ENCODE data around the gene FERD3L. TPM values are rescaled to one million over a fixed set of nuclear protein-coding genes. Genes with fewer than 3 reads are reported as not detected.

Gene FERD3L
- total RNA-seq, 1 donor from 2014 or later: not detected

DNA sequence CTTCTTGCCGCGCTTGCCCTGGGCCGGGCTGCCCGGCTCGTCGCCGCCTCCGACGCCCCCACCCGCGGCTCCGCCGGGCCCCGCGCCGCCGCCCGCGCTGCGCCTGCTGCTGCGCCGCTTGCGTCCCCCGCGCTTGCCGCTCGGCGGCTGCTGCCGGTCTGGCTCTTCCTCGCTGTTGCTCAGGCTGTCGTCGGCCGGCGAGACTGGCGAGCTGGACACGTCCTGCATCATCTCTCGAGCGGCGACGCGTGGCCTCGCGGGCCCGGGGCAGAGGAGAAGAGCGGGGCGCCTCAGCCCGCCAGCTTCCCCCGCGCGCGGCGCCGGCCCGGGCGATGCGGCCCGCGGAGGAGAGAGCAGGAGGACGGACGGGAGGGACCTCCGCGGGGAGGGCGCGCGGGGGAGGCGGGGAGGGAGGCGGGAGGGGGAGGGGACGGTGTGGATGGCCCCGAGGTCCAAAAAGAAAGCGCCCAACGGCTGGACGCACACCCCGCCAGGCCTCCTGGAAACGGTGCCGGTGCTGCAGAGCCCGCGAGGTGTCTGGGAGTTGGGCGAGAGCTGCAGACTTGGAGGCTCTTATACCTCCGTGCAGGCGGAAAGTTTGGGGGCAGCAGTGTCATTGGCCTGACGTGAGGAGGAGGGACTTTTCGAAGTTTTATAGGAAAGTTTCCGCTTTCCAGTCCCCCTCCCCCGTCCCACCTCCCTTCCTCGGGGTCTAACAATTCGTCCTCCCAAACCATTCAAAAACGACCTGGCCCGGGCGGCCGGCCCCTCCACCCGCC, 27.9 kb downstream of the FERD3L start, which contains the start of gene TWIST1:
TSS of gene TWIST1 (minus strand) at position 546 of the 779 bp plus-strand sequence. CDS start at position 231, 315 bp downstream.
- DNase-seq (ENCODE audit: low spot score): peak; percentile 27

DNA sequence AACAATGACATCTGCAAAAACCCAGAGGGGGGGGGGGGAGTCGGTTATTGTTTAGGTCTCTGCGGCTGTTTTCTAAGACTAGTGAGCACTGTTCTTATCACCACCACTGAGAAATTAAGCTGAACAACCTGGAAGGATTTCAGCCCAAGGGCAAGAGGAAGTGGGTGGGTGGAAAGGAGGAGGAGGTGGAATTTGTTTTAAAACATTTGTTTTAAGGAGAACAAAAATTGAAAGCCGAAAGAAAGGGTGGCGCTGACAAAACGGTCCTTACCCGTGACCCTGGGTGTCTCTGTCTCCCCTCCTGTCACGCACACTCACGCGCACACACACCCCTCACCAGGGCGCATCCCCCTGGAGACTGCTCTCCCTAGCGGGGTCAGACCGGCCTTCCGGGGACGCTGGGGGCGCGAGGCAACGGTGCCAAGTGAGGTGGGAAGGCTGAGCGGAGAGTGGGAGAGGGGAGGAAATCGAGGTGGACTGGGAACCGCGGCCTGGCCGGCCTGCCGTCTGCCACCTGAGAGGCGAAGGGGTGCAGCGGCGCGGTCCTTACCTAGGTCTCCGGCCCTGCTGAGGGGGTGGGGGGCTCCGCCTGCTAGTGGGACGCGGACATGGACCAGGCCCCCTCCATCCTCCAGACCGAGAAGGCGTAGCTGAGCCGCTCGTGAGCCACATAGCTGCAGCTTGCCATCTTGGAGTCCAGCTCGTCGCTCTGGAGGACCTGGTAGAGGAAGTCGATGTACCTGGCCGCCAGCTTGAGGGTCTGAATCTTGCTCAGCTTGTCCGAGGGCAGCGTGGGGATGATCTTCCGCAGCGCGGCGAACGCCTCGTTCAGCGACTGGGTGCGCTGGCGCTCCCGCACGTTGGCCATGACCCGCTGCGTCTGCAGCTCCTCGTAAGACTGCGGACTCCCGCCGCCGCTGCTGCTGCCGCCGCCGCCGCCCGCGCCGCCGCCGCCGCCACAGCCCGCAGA, 28.8 kb downstream of the FERD3L start:
- no peak for DNase-seq (ENCODE audit: low spot score)

DNA sequence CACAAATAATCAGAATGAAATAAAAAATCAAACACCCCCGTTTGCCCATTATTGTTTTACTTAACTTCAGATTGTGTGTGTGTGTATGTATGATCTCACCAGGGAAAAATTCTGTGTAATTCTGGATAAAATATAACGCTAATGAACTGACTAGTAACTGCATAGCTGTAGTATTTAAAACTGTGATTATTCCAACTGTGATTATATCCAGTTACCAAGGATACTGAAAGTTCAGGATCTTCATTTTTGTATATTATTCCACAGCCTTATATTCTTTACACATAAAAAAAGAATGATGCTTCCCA, 30.7 kb downstream of the FERD3L start:
- DNase-seq (ENCODE audit: low spot score): no peak

DNA sequence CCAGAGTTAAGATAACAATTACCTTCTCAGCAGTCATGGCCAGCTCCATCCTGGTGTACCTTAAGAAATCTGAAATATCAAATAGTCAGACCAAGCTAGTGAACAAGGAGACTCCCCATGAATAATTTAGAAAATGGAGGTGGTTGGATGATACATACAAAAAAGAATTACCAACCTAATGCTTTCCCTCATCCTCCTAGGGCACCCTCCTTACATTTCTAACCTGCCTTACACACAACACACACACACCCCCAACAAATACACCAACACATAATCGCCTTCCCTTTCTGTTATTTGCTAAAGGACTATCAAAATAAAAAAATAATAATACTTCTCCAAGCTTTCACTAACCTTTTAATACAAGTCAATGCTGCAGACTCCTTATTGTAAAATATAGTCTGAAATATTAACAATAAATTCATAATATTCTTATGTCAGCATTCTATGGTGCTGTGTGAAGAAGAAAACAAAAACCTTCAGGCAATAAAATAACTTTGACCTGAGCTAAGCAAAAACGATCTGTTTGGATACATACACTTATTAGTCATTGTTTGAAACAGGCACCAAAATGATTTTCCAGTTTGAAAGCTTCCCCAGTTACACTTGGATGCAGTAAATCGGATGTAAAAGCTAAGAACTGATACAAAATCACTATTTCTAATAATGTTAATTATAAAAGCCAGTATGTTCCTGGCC, 31.2 kb downstream of the FERD3L start:
- DNase-seq (ENCODE audit: low spot score): no peak

DNA sequence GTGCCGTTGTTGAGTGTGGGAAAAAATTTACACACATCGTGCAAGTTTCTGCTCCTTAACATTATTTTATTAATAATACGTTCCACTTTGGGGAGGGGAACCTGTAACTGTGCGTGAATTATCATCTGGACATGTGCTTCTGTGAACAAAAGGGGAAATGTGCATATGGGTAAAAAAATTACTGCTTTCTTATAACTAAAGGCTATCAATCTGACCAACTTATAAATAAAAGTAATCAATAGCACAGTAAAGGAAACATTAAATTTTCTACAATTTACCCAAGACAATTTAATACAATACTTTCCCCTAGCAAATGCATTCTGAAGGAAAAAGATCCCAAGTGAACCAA, 32.2 kb downstream of the FERD3L start:
- DNase-seq (ENCODE audit: low spot score): no peak

DNA sequence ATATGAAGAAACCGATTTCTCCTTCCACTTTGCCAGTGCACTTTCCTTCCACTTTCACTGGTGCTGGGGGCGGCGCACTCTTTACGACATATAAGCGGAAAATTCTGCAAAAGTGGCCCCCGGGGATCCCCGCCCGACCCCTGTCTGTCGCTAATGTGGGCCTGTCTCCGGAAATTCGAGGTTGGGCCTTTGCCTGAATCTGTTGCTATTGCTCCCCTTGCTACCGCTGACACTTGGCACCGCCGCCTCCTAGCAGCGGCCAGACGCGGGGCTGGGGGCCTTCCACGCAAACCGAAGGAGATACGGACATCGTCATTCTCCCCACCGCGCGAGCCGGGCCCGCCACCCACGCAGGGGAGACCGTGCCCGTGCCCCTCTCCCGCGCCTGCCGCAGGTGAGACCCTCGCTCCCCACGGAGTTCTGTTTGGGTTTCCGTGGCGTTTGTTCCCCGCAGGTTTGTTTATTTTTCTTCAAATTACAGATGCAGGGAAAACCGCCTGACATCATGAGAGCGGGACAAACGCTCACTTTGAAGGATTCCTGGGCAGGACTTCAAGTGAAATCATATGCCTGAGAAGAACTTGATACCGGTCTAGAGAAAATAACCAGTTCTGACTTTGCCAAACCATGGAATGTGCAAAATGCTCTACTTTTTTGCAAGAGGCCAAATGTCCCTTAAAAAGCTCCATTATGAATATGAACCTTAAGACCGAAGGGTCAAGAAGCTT, 32.8 kb downstream of the FERD3L start:
- DNase-seq (ENCODE audit: low spot score): no peak

DNA sequence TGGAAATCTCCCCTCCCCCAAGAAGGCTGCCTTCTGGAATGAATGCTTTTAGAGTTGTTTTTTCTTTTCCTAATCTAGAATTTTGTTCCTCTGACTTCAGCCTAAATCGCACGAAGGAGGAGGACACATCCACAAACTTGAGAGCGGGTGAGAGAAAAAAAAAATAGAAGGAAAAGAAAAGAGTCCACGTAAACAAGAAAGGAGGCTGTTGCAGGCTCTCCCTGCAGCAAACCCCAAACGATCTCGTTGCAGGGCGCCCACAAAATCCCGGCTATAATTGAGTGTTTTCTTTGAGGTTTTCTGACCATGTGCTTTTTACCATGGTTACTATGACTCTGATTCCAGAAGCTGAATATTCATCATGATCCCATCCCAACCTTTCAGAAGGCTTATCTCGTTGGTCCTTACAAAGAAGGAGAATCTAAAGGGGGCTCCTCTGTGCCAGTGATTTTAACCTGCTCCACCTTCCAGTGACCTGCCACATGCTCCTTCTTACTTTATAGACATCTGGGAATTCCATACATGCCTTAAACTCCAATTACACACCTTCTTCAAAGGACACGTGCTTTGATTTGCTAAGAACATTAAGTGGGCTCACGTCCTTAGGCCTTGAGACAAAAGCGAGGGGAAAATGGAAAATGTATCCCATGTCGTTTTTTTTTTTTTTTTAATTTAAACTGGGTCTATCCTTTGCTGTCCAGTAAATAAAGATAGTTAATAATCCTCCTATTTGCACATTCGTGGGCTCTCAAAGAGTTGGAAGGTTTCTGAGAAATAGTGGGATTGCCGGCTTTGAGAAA, 33.5 kb downstream of the FERD3L start:
- DNase-seq (ENCODE audit: low spot score): no peak

DNA sequence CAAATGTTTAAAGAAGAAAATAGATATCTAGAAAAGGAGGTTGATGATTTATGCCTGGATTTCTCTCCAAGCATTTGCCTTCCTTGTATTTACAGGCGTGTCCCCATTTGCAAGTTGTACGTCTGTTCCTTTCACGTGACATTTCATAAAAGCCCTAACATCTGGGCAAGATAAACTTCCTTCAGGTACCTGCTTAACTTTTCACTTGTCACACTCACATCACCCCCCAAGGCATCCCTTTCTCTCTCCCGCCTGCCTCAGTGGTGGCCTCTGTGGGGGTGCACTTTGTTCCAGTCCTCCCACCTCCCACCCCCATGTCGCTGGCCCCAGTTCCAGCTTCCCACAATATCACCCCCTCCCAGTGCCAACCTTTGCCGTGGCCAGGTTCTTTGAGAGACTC, 34.4 kb downstream of the FERD3L start:
- no peak for DNase-seq (ENCODE audit: low spot score)

DNA sequence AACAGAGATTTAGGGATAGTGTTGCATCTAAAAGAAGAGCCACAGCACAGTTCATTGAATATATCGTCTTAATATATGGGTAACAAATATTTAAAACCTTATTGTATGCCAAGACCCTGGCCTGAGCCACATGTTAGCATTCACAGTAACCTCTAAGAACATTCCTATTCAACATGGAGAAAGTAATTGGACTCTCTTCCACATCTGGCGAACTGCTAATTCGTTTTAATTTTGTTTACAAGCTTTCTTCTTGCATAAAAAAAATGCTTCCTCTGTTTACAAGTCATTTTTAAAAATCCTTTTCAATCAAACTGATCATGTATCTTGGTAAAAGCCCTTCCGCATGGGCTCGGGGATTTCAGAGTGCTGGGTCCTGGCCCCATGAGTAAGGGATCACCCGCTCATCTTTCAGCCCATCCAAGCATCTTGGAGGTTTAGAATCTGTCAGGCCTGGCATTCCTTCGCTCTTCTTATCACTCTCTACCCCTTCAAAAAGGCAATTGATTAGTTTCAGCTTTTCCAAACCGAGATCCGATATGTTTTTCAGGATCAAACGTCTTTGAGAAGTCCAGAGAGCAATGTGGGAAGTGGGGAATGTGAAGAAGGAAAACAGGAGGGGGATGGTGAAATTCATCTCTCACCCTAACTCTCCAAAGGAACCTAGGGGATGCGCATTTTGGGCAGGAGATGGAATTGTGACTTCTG, 35.0 kb downstream of the FERD3L start:
- DNase-seq (ENCODE audit: low spot score): no peak

DNA sequence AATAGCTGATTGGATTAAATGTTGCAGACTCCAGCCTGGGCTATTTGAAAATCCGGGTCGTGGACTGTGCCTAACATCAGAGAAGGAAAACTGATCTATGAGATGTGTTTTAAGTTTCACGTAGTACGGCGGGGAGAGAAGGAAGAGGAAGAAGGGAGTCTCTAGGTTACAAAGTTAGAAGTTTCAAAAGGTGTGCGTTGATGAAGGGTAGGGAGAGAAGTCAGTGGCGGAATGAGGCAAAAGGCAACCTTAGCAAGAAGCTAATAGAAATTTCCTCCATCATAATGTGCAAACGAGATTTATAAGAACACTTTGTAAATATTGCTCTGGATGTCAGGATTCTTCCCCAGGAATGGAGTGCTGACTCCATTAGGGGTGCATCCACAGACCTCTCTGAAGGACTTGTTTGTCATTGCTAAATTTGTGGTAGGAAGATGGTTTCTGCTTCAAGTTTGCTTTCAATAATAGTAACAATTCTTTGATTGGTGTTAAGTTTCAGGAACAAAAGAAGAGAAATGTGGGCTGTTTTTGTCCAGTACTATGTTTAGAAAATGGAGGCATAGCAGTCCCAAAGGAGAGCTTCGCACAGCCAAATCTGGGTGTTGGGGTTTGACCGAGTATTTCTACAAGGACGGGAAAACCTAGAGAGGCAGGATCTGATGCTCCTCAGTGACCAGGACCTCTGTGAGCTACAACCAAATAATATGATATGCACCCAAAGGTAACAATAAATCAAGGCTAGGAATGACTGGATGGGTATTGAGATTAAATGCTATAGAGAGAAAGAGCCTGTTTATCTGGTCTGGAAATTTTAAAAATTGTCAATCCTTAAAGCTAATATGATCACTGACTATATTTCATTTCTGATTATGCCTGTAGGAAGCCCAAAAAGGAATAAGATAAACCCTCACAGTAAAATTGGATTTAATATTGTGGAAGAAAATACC, 35.9 kb downstream of the FERD3L start:
- DNase-seq (ENCODE audit: low spot score): no peak

DNA sequence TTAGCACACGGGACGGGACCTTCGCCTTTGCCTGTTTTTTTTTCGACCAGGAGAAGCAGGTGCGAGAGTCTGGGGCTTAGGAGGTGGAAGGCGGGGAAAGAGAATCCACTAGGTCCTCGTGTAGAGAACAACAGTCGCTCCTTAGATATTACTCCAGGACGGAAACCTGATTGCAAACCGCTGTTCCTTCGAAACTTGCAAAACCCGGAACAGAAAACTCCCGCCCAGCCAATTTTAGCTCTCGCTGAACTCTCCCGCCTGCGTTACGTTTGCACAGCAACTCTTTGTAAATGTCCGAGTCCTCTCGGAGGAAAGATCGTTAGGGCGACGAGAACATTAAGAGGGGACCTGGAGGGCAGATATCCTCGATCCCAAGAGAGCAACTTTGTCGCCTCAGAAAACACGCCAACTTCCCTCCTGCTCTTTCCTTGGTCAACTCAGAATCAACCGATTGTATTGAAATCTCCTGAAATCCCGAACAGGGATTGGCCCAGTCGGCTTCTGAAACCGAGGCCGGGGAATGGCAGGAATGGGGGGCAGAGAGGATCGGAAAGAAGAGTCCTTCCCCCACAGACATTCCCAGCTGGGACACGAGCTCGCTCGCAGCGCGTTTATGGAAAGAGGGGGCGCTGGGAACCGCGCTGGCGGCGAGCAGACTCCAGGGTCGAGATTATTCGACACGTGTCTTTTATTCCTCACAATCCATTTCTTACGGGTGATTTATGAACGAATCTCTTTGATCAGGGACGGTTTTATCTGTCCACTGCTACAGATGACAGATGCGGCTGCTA, 37.7 kb downstream of the FERD3L start:
- peak; percentile 22 for DNase-seq (ENCODE audit: low spot score)

DNA sequence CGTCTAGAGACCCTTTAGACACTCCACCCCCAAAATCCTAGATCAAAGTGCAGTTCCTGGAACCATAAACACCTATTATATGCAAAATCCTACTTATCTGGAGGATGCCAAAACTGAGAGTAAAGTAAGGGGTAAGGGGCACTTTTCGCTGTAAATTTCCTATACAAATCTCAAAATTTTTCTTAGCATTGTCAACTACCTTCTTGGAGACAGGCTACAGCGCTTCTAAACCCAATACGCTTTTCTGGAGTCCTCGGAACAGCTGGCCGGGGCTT, 38.2 kb downstream of the FERD3L start:
- no peak for DNase-seq (ENCODE audit: low spot score)

DNA sequence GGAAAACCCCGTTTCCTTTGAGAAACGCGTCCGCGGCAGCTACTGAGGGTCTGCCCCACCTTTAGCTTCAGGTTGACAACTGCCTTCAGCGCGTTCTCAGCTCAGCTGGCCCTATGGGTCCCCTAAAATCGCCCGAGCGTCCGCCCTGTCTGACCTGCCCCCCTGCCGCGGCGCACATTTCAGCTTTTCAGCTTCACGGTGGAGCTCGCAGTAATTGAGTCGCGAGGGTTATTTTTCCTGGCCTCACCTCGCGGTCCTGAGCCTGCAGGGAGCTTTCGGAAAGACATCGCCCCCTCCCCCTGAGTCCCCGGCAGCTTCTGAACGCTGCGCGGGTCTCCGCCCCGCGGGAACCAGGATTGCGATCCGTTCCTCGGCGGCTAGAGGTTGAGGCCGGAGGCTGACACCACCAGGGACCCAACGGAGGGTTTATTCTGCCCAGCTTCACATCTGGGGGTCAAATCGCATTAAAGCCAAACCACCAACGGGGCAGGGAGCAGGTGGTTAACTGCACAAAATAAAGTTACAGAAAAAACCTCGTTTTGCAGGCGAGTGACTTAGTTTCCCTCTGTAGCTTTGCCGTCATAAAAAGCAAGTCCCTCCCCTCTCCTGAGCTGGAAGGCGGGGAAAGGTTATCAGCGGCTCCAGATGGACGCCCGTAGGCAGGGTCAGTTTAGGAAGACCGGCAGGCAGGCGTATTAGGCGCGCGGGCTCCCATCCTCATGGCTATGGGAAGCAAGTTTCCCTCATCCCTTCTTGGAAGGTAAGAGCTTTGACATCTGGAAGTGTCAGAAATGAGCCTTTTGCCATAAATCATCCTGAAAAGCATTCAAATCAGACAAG, 38.8 kb downstream of the FERD3L start:
- DNase-seq (ENCODE audit: low spot score): no peak

DNA sequence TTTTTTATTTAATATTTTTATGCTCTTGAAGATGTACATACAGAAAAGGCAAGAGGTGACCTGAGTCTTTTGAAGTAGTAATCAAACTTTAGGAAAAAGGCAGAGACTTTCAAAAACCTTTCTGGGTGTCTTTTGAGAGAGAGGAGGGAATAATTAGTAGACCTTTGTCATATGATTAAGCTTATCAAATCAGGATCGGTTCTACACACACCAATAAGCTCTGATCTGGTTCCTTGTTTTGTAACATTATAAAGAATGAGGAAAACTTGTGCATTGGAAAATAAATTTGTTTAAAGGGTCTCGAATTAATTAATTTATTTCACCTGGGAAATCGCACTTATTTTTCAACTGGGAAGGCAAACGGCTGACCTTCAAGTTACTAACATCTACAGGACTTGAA, 39.7 kb downstream of the FERD3L start:
- DNase-seq (ENCODE audit: low spot score): no peak

DNA sequence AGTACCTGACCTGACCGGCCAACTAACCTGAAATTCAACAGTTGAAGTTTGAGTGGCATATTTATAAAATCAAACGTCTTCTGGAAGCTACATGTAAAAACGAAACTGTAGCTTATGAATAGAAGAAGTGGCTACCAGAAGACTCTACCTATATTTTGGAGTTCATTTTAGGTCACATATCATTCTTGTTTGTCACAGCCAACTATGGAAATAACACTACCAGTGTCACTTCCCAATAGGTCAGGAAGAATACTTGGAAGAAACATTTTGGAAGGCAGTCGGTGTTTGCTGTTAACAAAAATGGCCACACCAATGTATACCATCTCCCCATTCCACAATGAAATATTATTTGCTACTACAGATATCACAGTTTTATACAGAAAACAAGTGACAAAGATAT, 40.4 kb downstream of the FERD3L start:
- DNase-seq (ENCODE audit: low spot score): no peak

DNA sequence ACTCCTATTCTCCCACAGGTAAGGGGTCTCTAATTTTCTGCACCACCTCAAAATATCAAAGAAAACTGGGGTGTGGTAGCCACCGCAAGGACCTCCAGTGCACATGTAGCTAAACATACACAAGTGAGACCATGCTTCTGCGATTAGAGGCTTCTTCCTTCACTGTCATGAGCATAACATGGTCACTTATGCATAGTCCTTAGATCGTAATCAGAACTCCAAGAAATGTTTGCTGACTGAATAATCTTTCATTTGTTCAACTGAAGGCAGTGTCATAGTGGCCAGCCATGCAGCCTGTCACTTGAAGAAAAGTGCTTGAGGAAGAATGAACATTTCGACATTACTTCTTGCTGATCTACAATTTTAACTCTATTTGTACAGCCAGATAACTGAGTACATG, 42.3 kb downstream of the FERD3L start:
- DNase-seq (ENCODE audit: low spot score): no peak

DNA sequence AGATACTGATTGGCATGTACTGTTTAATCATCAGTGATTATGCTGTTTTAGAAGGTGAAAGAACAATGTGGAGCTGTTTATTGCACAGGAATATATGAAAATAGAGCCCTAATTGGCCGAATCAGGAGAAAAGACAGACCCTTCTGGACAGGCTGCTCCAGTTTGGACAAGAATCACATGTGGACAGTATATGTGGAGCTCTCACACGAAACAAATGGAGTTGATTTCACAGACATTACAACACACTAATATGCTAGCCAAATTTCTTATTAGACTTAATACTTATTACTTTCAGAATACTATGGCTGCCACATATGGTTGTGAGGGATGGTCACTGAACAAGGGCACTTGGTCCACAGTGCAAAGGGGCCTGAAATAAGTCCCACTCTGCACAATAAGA, 43.3 kb downstream of the FERD3L start:
- DNase-seq (ENCODE audit: low spot score): no peak

DNA sequence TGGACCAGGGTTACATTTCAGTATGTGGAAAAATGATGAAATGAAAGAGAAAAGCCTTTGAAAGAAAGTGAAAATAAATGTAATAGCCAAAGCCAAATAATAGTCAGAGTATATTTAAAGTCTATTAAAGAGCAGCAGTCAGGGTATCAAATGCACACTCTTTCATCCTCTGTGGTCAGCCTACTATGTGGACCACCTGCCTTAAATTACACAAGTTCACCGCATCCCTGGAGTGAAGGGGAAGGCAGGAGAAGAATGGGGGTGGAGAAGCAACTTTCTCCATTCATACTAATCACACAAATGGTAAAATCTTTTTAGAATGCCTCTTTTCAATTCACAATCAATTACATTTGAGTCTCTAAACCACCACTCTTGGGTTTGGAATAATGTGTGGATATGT, 43.7 kb downstream of the FERD3L start:
- no peak for DNase-seq (ENCODE audit: low spot score)
